ENCODE results near the gene OR1L1. TPM values are rescaled to one million over a fixed set of nuclear protein-coding genes. Genes with fewer than 3 reads are reported as not detected.

OR1L1 gene, protein sequence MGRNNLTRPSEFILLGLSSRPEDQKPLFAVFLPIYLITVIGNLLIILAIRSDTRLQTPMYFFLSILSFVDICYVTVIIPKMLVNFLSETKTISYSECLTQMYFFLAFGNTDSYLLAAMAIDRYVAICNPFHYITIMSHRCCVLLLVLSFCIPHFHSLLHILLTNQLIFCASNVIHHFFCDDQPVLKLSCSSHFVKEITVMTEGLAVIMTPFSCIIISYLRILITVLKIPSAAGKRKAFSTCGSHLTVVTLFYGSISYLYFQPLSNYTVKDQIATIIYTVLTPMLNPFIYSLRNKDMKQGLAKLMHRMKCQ
- total RNA-seq (2014; rRNA removed; shearing (Covaris generic)) = not detected in 2 replicates
- polyA plus RNA-seq (2014; cell fraction: nucleus; rRNA removed) = not detected in 2 replicates

DNA sequence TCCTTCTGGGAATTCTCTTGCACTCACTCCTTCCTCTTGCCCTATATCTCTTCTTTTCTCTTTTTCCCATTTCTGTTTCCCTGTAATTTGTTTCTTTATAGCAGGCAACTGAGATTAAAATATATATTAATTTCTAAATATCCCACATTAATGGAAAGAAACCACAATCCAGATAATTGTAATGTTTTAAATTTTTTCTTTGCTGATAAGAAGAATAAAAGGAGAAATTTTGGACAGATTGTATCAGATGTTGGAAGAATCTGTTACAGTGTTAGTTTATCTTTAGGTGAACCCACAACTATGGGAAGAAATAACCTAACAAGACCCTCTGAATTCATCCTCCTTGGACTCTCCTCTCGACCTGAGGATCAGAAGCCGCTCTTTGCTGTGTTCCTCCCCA is at the start of gene OR1L1:
TSS of gene OR1L1 (plus strand) at position 301 of the 400 bp plus-strand sequence. CDS start at position 301, 0 bp downstream.
- DNase-seq (ENCODE audit: extremely low read depth, low read depth) = no peak

DNA sequence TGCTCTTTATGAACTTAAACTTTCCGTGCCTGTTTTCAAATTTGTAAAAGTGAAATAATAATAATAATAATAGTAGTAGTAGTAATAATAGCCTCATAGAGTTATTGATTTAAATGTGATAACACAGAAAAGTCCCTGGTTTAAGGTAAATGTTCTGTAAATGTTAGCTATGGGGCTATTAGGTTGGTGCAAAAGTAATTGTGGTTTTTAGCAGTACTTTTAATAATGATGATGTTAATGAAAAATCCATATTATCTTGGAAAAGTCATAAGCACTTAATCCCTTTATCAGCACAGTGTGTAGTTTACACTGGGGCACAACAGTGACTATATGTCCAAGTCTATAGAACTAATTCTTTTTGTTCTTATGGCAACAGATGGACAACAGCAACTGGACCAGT is 47.2 kb upstream of the OR1L1 start, which contains the start of gene OR1Q1:
TSS of gene OR1Q1 (plus strand) at position 377 of the 400 bp plus-strand sequence. CDS start at position 377, 0 bp downstream.
- DNase-seq (ENCODE audit: extremely low read depth, low read depth) = no peak

DNA sequence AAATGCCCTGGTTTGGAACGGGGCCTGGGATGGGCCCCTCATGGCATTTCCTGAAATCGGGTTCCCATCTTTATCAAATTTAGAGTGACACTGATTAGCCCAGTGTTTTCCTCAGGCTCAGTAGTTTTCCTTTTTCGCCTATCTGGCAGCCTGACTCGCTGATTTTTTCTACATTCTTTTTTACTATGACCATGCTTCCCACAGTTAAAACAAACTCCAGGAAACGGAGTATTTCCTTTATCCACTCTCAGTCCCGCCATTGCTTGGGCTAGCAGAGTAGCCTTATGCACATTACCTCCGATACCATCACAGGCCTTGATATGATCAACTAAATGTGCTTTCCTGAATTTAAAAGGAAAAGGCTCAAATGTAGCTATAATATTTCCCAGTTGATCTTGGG is 41.5 kb upstream of the OR1L1 start:
- no peak for DNase-seq (ENCODE audit: extremely low read depth, low read depth)

DNA sequence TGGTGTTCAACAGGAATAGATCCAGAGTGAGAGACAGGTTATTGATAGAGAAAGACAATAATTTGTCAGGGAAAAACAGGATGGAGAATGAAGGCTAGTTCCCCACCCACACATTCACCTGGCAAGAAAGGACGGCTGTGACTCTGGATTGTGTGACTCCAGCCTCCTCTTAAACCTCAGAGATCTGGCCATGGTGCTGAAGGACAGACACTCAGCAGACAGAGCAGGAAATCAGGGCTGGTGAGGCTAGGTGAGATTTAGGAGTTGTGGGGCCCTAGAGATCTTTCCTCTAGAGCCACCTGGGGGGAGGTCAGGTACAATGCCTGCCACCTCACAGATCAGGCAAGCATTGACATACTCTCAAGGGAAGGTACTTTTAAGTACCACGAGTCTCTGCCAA is 19.3 kb upstream of the OR1L1 start:
- DNase-seq (ENCODE audit: extremely low read depth, low read depth) = no peak

DNA sequence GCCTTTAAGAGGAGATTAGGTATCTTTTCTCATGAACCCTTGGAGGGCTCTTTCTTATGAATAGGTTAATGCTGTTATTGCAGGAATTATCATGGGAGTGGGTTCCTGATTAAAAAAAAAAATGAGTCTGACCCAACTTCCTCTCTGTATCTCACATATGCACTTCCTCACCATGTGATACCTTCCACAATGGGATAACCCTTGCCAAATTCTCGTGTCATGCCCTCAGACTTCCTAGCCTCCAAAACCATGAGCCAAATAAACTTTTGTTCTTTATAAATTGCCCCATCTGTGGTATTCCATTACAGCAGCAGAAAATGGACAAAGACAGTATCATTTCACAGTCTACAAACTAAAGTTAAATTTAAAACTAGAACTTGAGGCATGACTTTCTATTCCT is 5.1 kb upstream of the OR1L1 start:
- no peak for DNase-seq (ENCODE audit: extremely low read depth, low read depth)

DNA sequence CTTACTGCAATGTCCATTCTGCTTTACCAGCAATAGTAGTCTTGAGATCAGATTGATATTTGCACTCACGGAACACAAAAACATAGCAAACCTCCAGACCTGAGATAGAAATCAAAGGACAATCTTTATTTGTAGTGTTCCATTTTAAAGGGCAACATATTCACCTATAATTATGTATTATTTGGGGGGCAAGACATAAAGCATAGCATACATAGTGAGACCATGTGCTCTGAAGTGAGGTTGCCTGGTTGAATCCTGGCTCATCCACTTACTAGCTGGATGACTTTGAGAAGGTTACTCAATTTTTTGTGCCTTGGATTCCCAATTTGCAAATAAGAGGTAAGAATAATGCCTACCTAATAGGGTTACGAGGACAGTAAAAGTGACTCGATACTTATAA is 4.0 kb upstream of the OR1L1 start, which contains the start of gene OR1B1:
TSS of gene OR1B1 (minus strand) at position 101 of the 400 bp plus-strand sequence.
- DNase-seq (ENCODE audit: extremely low read depth, low read depth) = no peak

DNA sequence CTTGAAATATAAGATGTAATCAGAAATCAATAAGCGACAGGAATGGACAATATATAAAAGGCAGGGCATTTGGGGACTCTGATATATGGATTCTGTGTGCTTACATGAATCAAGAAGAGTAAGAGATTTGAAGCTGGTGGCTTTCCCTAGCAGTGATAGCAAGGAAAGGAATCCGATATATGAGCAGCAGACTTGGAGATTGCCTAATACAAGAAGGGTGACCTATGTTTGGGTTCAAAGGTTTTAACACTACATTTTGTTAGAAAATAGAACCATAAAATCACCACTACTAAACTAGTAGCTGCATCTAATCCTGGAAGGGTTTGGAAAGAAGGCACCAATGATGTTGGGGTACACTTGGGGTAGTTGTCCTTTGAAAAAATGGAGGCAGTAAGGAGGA is 11.0 kb downstream of the OR1L1 start:
- DNase-seq (ENCODE audit: extremely low read depth, low read depth) = no peak

DNA sequence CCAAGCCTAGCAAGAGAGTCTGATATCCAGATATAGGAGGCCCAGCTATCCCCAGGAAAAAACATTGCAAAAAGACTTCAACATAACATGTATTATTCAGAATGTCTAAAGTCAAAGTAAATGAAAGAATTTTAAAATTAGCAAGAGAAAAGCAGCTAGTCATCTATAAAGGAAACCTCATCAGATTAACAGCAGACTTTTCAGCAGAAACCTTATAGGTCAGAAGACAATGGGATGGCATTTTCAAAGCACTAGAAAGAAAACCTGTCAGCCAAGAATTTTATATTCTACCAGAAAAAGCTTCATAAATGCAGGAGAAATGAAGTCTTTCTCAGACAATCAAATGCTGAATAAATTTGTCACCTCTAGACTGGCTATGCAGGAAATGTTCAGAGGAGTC is 23.3 kb downstream of the OR1L1 start:
- DNase-seq (ENCODE audit: extremely low read depth, low read depth) = no peak

DNA sequence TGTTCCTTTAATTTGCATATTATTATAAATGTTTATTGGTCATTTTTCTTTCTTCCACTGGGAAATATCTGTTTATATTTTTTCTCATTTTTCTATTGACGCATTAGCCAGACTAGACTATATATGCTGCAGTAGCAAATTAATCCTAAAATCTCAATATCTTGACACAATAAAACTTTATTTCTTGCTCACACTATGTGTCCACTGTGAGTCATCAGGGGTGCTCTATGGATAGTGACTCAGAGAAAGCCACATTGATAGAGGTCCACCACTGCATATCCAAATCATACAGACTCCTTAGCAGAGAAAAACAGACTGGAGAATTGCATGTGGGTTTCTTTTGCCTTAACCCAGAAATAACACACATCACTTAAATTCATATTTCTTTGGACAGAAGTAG is 34.2 kb downstream of the OR1L1 start:
- no peak for DNase-seq (ENCODE audit: extremely low read depth, low read depth)

Other genes with a start within 250 kb of the OR1L1 start
- not detected in 2 replicates for gene OR1J1, start 183.8 kb upstream of the OR1L1 start, total RNA-seq (2014; rRNA removed; shearing (Covaris generic))
- gene OR1J2, start 150.9 kb upstream of the OR1L1 start, total RNA-seq (2014; rRNA removed; shearing (Covaris generic)) = 0.22 TPM in 1 of 2 replicates, not detected in the other
- gene OR1J4, start 142.6 kb upstream of the OR1L1 start, total RNA-seq (2014; rRNA removed; shearing (Covaris generic)) = not detected in 2 replicates
- not detected in 2 replicates for gene OR1N1, start 134.4 kb upstream of the OR1L1 start, total RNA-seq (2014; rRNA removed; shearing (Covaris generic))
- gene OR1N2, start 108.6 kb upstream of the OR1L1 start, total RNA-seq (2014; rRNA removed; shearing (Covaris generic)) = not detected in 2 replicates
- gene OR1L8, start 78.3 kb upstream of the OR1L1 start, total RNA-seq (2014; rRNA removed; shearing (Covaris generic)) = 0.27 TPM in 1 of 2 replicates, not detected in the other
- not detected in 2 replicates for gene OR1Q1, start 47.0 kb upstream of the OR1L1 start, total RNA-seq (2014; rRNA removed; shearing (Covaris generic))
- not detected in 2 replicates for gene OR1B1, start 4.1 kb upstream of the OR1L1 start, total RNA-seq (2014; rRNA removed; shearing (Covaris generic))
- not detected in 2 replicates for gene OR1L3, start 13.4 kb downstream of the OR1L1 start, total RNA-seq (2014; rRNA removed; shearing (Covaris generic))
- not detected in 2 replicates for gene OR1L4, start 62.3 kb downstream of the OR1L1 start, total RNA-seq (2014; rRNA removed; shearing (Covaris generic))
- not detected in 2 replicates for gene OR1L6, start 80.6 kb downstream of the OR1L1 start, total RNA-seq (2014; rRNA removed; shearing (Covaris generic))
- not detected in 2 replicates for gene OR5C1, start 127.2 kb downstream of the OR1L1 start, total RNA-seq (2014; rRNA removed; shearing (Covaris generic))
- gene OR1K1, start 138.4 kb downstream of the OR1L1 start, total RNA-seq (2014; rRNA removed; shearing (Covaris generic)) = not detected in 2 replicates
- gene PDCL, start 166.9 kb downstream of the OR1L1 start, total RNA-seq (2014; rRNA removed; shearing (Covaris generic)) = 25.9 and 32.3 TPM in 2 replicates
- 58.7 and 63.6 TPM in 2 replicates for gene RC3H2, start 243.6 kb downstream of the OR1L1 start, total RNA-seq (2014; rRNA removed; shearing (Covaris generic))

Data from NCI-H460 (cell line).